ENCODE measurements around the gene CLEC16A.

CLEC16A gene

DNA sequence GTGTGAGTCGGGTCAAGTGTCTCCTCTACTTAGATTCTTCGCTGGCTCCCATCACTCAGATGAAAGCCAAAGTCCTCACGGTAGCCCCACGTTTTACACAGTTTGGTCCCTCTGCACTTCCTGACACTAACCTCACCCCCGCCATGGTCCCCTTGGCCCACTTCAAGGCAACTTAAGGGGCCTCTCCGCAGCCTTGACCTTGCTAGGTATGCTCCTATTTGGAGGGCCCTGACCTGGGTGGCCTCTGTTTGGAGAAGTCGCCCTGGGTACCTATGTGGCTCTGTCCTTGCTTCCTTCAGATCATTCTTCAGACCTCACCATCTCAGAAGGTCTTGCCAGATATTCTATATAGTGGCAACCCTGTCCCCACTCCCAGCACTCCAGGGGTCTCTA is 201.5 kb downstream of the CLEC16A start:
- Histone ChIP-seq H3K27me3 (no peaks in the 10 kb centered on the region), H3K4me1 (ENCODE audit: control insufficient read depth in 1 of 2, insufficient read depth in 1 of 2, low read depth in 1 of 2, low read length in 1 of 2) (no peaks in the 10 kb centered on the region), H3K4me3 (ENCODE audit: low read depth in 1 of 2, low read length in 1 of 2) (no peak overlapping the region), H3K27ac (no peak overlapping the region), H3K36me3 (peaks cover 30% of the 10 kb centered on the region), H3K9me3 (no peaks in the 10 kb centered on the region)
- TF ChIP-seq, protein P1, sequence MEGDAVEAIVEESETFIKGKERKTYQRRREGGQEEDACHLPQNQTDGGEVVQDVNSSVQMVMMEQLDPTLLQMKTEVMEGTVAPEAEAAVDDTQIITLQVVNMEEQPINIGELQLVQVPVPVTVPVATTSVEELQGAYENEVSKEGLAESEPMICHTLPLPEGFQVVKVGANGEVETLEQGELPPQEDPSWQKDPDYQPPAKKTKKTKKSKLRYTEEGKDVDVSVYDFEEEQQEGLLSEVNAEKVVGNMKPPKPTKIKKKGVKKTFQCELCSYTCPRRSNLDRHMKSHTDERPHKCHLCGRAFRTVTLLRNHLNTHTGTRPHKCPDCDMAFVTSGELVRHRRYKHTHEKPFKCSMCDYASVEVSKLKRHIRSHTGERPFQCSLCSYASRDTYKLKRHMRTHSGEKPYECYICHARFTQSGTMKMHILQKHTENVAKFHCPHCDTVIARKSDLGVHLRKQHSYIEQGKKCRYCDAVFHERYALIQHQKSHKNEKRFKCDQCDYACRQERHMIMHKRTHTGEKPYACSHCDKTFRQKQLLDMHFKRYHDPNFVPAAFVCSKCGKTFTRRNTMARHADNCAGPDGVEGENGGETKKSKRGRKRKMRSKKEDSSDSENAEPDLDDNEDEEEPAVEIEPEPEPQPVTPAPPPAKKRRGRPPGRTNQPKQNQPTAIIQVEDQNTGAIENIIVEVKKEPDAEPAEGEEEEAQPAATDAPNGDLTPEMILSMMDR (IDR thresholded peaks at IDR 0.05) = no peak

GRCh38 chr16:11147033-11147753 is 202.8 kb downstream of the CLEC16A start:
- H3K4me1 ChIP-seq (ENCODE audit: control insufficient read depth in 1 of 2, insufficient read depth in 1 of 2, low read depth in 1 of 2, low read length in 1 of 2) = no peaks in the 10 kb centered on the region
- TF ChIP-seq, protein P1 (IDR thresholded peaks at IDR 0.05) = no peak
- H3K9me3 ChIP-seq = no peaks in the 10 kb centered on the region
- H3K36me3 ChIP-seq = peaks cover 21% of the 10 kb centered on the region
- no peak overlapping the region for H3K27ac ChIP-seq
- H3K4me3 ChIP-seq (ENCODE audit: low read depth in 1 of 2, low read length in 1 of 2) = no peak overlapping the region
- H3K27me3 ChIP-seq = no peaks in the 10 kb centered on the region

DNA sequence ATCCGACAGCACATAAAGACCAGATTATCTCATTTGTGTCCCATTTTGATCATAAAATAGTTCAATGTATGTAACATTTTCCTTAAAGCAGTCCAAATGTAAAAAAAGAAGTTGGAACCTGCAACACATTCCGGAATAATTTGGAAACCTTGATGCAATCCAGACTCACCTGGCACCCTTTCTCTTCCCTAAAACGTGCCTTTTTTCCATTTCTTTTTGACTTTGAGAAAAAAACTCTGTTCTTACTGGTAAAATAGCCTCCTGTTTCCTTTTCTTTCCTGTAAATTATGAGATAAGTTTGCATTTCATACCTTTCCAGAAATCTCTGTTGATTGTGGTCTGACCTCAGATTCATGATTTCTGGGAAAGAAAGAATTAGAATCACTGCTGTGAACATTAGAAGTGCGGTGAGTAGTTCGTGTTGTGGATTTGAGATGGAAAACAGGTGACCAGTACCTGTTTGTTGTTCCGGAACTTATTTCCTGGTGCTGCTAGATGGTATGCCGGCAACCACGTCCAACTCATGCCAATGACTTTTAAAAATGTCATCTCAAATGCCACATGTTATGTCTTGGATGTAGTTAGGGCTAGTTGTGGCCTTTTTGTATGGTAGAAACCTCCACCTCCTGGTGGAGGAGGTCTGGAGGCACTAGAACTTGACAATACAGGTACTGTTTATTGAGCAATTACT is 203.5 kb downstream of the CLEC16A start:
- TF ChIP-seq, protein P1 (IDR thresholded peaks at IDR 0.05) = no peak
- peaks cover 0 to 2% of the 10 kb centered on the region in 2 experiments for H3K4me1 ChIP-seq (ENCODE audit: control insufficient read depth in 1 of 2, insufficient read depth in 1 of 2, low read depth in 1 of 2, low read length in 1 of 2)
- H3K27me3 ChIP-seq = no peaks in the 10 kb centered on the region
- H3K4me3 ChIP-seq (ENCODE audit: low read depth in 1 of 2, low read length in 1 of 2) = no peak overlapping the region
- no peak overlapping the region for H3K27ac ChIP-seq
- H3K9me3 ChIP-seq = no peaks in the 10 kb centered on the region
- H3K36me3 ChIP-seq = peaks cover 20% of the 10 kb centered on the region

DNA sequence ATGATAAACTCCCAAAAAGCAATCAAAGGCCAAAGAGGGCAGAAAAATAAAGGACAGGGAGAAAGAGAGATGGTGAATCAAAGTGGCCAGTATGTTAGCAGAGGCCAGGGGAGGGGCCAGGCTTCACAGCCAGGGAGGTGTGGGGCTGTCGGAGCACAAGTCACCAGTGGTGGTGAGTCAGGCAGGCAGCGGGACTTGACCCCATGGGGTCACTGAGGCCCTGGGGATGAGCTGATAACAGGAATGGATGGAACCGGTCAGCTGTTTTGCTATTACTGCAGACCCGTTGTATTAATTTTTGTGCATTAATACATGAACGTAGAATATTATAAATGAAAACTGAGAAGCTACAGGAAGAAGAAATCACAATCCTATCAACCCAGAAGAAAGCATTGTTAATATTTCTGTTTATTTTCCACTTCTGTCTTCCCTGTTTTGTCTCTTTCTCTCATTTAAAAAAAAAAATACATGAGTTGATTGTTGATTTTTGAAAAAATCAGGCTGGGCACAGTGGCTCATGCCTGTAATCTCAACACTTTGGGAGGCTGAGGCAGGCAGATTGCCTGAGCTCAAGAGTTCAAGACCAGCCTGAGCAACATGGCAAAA is 204.8 kb downstream of the CLEC16A start:
- TF ChIP-seq, protein P1 (IDR thresholded peaks at IDR 0.05) = no peak
- Histone ChIP-seq H3K27ac (no peak overlapping the region), H3K4me3 (ENCODE audit: low read depth in 1 of 2, low read length in 1 of 2) (no peak overlapping the region), H3K9me3 (no peaks in the 10 kb centered on the region), H3K36me3 (peaks cover 7% of the 10 kb centered on the region), H3K4me1 (ENCODE audit: control insufficient read depth in 1 of 2, insufficient read depth in 1 of 2, low read depth in 1 of 2, low read length in 1 of 2) (peaks cover 0 to 3% of the 10 kb centered on the region in 2 experiments), H3K27me3 (no peaks in the 10 kb centered on the region)

DNA sequence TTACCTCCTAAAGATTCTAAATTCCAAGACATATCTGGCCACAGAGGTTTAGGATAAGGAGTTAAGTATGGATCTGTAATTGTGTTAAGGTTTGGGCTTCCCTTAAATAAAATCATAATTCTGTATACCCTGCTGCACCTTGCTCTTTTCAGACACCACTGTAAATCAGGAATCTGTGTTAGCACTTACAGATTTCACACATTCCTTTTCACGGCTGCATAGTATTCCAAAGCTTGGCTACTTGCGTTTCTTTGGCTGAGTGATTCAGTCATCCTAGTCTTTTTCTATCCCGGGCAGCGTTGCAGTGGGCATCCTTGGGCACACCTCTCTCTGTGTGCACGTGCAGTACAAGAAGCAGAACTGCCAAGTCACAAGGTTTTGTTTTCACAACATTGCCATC is 205.8 kb downstream of the CLEC16A start:
- no peak overlapping the region for H3K27ac ChIP-seq
- no peaks in the 10 kb centered on the region for H3K27me3 ChIP-seq
- no peaks in the 10 kb centered on the region for H3K9me3 ChIP-seq
- TF ChIP-seq, protein P1 (IDR thresholded peaks at IDR 0.05) = no peak
- H3K4me1 ChIP-seq (ENCODE audit: control insufficient read depth in 1 of 2, insufficient read depth in 1 of 2, low read depth in 1 of 2, low read length in 1 of 2) = peaks cover 0 to 3% of the 10 kb centered on the region in 2 experiments
- H3K36me3 ChIP-seq = peaks cover 11% of the 10 kb centered on the region
- H3K4me3 ChIP-seq (ENCODE audit: low read depth in 1 of 2, low read length in 1 of 2) = no peak overlapping the region

Measured in neutrophil (primary cell).